Lower leg skin (tissue), 3 donors: ENCODE data around the gene SP110.

Experiments
- POLR2A ChIP-seq, 2 donors: fragments of 450-650 bp; IDR thresholded peaks; one replicate each; pipeline ENCODE4 v1.6.1; 2016 to 2017; ENCODE audit warnings: antibody characterized with exemption in 2 of 2, mild to moderate bottlenecking in 1 of 2, moderate library complexity in 1 of 2
- TF ChIP-seq, protein P1 (sequence below), 3 donors: fragments of 450-650 bp; IDR thresholded peaks; one replicate each; pipeline ENCODE4 v1.5.1; 2016; ENCODE audit warnings: antibody characterized with exemption in 3 of 3, mild to moderate bottlenecking in 3 of 3, moderate library complexity in 2 of 3

DNA sequence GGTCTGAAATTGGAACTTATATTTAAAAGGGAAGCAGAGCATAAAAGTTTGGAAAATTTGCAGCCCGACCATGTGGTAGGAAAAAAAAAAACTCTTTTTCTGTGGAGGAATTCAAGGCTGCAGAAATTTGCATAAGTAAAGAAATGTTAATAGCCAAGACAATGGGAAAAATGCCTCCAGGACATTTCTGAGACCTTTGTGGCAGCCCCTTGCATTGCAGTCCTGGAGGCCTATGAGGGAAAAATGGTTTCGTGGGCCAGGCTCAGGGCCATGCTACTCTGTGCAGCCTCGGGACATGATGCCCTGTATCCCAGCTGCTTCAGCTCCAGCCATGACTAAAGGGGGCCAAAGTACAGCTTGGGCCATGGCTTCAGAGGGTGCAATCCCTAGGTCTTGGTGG, 79.1 kb downstream of the SP110 start:
- TF ChIP-seq, protein P1, sequence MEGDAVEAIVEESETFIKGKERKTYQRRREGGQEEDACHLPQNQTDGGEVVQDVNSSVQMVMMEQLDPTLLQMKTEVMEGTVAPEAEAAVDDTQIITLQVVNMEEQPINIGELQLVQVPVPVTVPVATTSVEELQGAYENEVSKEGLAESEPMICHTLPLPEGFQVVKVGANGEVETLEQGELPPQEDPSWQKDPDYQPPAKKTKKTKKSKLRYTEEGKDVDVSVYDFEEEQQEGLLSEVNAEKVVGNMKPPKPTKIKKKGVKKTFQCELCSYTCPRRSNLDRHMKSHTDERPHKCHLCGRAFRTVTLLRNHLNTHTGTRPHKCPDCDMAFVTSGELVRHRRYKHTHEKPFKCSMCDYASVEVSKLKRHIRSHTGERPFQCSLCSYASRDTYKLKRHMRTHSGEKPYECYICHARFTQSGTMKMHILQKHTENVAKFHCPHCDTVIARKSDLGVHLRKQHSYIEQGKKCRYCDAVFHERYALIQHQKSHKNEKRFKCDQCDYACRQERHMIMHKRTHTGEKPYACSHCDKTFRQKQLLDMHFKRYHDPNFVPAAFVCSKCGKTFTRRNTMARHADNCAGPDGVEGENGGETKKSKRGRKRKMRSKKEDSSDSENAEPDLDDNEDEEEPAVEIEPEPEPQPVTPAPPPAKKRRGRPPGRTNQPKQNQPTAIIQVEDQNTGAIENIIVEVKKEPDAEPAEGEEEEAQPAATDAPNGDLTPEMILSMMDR (IDR thresholded peaks at IDR 0.05), result no peak
- TF ChIP-seq POLR2A (IDR thresholded peaks at IDR 0.05), result no peak
